HG03521 (cell line): Measurements from ENCODE around the gene PADI3.

Experiments
- ATAC-seq: cut with Tn5 transposase; IDR thresholded peaks from one replicate; pipeline ENCODE4 v1.9.1; 2021; ENCODE audit warnings: mild to moderate bottlenecking, moderate library complexity; ENCODE audit not compliant: unreplicated experiment

PADI3 gene, protein sequence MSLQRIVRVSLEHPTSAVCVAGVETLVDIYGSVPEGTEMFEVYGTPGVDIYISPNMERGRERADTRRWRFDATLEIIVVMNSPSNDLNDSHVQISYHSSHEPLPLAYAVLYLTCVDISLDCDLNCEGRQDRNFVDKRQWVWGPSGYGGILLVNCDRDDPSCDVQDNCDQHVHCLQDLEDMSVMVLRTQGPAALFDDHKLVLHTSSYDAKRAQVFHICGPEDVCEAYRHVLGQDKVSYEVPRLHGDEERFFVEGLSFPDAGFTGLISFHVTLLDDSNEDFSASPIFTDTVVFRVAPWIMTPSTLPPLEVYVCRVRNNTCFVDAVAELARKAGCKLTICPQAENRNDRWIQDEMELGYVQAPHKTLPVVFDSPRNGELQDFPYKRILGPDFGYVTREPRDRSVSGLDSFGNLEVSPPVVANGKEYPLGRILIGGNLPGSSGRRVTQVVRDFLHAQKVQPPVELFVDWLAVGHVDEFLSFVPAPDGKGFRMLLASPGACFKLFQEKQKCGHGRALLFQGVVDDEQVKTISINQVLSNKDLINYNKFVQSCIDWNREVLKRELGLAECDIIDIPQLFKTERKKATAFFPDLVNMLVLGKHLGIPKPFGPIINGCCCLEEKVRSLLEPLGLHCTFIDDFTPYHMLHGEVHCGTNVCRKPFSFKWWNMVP

DNA sequence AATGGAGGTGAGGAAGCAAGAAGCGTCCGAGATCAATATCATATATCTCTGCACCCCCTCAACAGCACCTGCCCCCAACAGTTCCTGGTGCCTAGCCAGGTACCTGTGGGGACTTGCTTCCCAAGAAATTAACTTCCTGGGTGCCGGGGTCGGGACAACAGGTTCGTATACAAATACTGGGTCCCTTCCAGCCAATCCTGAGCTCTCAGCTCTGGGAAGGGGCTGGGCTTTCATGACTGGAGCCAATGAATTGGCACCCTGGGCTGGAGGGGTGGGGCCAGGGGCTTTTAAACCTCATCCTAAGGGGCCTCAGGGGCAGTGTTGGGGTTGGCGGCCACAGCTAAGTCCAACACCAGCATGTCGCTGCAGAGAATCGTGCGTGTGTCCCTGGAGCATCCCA is at the start of gene PADI3:
Gene PADI3, plus strand, starts transcription at position 318 of the 400 bp plus-strand sequence. Its CDS starts 40 bp downstream, at position 358.
- no peak for ATAC-seq

DNA sequence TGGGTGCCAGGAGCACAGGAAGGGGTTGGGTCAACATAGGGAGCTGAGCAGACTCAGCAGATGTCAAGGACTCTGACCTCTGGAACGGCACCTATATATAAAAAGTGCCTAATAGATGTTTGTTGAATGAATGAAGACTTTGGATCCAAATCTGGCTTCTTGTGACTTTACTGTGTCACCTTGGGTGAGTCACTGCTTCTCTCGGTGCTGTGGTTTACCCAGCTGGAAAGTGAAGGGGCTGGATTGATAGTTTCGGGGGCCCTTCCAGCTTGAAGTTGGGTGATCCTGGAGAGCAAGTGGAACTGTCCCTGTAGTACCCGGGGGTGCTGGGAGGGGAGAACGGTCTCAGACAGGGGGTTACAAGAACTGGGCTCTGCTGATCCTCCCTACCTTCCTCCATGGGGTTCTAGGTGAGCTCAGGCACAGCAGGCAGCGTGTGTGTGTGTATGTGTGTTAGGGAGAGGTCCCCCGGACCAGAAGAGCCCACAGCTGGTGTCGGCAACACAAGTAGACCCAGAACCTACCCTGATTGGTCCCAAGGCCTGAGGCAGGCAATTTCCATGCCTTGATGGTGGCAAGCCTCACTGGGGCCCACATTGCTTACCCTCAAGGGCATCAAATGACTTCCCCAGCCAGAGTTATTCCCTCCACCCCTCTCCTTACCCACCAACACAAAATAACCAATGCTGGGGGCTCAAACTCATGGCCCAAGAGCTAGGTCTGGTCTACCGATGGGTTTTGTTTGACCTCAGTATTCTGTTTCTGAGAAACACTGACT is 49.4 kb upstream of the PADI3 start:
- no peak for ATAC-seq

DNA sequence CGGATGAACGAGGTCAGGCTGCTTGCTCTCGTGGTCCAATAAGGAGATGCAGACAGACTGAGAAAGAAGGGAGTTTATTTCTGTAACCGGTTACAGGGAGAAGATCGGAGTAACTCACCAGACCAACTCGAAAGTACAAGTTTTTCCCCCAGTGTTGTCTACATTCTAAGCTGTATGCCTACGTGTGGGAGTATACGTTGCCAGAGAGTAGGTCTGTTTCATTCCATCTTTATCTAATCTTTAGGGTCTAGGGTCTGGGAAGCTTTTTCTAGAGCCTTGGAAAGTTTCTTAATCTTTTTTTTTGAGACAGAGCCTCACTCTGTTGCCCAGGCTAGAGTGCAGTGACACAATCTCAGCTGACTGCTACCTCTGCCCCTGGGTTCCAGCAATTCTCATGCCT is 48.7 kb upstream of the PADI3 start:
- ATAC-seq, result no peak

DNA sequence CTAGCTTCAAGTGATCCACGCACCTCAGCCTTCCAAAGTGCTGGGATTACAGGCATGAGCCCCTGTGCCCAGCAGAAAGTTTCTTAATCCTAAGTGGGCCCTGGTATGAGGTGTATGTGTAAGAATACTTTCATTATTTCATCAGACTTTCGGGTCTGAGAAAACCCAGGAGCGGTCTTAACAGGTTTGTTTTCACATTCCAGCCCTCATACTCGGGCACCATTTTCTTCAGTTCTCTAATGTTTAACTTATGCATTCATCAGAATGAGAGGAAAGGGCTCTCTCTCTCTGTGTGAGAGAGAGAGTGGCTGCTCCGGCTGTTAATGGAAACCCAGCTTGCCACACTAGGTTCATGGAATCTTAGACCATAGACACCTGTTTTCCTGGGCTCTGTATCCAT is 48.1 kb upstream of the PADI3 start:
- ATAC-seq, result no peak

DNA sequence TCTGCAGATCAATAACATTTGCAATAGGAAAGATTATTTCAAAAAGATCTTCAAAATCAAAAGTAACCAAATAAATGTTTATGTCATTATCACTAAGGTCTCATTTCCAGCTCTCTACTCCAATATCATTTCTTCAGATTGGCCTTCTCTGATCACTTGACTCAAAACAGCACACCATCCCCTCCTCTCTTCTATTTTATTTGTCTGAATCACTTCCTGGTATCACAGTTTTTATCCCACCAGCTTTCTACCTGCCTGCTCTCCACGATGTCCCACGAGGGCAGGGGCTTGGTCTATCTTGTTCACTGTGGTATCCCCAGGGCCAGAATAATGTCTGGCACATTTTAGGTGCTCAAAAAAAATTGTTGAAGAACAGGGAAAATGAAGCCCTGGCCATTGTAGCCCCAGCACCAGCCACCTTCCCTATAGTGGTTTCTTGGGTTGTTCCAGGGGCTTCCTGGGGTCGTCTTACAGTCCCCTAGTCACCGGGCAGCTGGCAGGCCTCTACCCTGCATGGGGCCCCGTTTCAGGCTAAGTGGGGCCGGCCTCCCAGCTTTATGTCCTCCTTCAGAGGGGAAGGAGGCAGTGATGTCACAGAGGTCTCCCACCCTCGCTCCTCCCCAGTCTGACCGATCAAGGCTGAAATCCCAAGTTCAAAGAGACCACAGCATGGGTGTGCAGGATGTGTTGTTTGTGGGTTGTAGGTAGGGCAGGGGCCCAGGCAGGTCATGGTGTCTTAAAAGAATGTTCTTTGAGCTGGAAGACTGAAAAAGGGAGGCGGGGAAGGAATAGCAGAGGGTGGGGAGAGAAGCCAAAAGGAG is 47.5 kb upstream of the PADI3 start:
- no peak for ATAC-seq

DNA sequence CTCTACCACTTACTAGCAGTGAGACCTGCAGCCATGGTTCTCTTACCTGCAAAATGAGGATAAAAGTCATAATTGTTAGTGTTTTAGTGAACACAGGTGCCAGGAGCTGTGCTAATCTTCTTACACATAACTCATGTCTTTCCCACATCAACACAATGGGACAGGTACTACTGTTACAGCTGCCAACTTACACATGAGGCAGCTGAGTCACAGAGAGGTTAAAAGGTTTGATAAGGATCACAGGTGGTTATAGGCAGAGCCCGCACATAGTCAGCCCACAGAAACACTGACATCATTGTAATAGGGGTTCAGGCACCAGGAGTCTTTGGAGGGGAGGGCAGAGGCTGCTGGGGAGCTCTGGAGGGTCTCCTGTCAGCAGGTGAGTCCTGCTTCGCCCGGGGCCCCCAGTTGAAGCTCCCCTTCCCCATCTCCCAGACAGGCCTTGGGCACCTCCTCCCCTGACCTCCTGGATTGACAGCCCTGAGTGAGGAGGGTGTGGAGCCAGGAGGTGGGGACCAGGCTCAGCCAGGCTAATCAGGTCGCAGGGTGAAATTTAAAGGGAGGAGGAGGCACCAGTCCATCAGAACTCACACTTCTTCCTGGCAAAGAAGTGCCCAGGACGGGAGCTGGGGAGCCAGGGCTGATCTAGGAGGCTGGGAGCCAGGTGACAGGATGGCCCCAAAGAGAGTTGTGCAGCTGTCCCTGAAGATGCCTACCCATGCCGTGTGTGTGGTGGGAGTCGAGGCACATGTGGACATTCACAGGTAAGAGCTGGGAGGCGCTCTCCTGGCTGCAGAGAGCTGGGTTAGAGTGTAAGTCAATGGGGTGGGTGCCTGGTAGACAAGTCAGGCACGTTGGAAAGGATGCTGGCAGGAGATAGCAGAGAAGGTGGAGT is 44.1 kb upstream of the PADI3 start, which contains the start of gene PADI1:
Gene PADI1, plus strand, starts transcription at position 583 of the 895 bp plus-strand sequence. Its CDS starts 90 bp downstream, at position 673.
- no peak for ATAC-seq

DNA sequence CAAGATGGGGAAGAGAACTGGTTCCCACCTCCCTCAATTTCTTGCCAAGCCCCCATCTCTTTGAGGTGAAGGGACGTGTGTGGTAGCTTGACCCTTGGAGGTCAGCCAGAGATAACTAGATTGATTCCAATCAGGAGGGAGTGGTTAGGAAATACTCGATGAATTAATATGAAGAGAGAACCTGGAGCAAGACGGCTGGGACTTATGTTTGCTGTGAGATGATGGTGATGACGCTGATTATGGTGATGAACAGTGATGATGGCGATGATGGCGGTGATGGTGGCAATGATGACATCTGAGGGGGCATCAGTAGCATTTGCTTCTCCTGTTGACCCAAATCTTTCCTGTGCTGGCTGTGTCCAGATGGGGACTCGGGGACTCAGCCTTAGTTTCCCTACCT is 43.2 kb upstream of the PADI3 start:
- ATAC-seq, result no peak

DNA sequence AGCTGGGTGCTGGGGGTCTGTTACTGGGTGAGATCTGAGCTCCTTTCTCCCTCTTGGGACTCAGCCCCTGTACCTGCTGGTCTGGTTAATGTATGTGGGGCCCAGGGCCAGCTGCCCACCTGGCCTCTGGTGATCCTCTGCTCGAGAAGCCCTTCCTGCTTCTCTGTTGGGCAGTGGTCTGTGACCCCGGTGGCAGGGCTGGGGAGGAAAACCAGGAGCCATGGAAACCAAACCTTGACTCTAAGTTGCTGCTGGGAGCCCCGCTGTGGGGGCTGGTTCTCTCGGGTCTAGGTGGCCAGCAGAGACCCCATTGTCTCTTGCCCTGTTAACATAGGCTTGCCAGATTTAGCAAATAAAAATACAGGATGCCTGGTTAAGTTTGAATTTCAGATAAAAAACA is 42.7 kb upstream of the PADI3 start:
- no peak for ATAC-seq

DNA sequence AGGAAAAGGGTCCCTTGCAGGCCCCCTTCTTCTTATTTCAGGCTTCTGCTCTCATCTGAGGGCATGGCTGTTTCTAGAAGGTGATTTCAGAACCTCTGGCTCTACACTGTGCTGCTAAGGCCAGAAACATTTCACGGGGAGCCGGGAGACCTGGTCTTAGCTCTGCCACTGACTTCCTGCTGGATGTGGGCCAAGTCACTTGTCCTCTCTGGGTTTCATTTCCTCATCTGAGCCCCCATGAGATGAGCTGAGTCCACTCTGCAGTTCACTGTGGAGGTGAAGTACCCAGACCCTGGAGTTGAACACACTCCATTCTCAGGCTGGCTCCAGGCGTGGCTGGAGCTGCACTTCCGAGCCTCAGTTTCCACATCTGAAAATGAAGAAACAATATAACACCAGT is 41.9 kb upstream of the PADI3 start:
- no peak for ATAC-seq

DNA sequence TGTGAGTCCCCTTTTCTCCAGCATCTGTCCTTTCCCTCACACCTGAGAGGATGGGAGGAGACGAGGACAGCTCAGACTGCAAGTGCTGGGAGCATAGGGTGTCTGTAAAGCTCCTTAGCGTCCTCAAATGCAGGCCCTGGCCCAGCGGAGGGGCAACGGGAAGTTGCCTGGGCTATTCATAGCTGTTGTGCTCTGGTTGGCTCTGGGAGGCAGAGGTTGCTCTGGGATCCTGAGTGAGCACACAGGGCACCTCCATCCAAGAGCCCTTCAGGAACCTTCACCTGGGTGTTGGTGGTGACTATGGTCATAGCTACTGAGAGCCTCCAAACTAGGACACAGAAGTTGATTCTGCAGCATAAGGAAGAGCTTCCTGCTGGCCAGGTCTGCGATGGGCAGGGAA is 41.4 kb upstream of the PADI3 start:
- no peak for ATAC-seq

DNA sequence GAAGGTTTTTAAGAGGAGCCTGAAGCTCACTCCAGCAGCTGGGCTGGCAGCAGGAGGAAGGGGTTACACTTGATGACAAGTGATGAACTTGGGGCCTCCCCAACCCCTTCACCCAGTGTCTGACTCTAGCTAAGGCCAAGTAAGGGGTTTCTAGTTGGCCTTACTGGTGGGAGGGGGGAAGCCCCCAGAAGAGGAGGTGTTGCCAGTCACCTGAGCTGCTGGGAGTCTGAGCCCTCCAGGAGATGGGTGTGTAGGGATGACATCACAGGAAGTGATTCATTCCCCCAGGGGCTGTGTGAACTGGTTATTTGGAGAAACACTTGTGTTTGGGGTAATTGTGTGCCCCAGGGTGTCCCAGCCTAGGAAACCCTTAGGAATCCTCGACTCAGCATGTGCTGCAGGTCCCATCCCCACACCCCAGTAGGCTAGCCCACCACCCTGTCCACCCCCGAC is 40.9 kb upstream of the PADI3 start:
- no peak for ATAC-seq

DNA sequence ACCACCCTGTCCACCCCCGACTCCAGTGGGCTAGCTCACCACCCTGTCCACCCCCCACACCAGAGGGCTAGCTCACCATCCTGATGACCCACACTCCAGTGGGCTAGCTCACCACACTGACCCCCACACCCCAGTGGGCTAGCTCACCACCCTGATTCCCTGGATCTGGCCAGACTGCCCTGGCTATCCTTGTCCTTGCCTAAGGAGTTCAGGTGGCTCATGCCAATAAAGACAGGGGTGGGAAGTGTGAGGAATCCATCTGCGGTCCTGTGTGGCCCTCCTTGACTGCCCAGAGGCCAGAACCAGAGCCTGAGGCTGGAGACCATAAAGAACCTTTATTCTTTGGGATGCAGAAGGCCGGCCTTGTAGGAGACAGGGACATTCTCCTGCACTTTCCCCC is 40.4 kb upstream of the PADI3 start:
- no peak for ATAC-seq

DNA sequence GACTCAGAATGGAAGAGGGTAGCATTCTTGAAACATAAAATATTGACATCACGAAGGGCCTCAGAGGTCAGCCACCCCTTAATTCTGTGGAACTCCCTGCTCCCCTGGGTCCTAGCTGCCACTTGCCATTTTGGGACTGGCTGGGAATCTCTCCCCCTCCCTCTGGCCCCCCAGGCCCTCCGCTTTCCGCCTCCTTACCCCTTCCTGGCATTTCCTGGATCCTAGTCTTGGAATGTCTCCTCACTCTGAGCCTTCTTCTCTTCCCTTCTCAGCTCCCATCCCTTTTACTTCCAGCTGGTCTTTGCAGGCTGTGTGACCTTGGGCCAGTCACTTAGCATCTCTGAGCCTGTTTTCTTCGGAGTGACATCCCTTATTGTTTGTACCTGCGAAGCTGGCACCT is 39.5 kb upstream of the PADI3 start:
- no peak for ATAC-seq

DNA sequence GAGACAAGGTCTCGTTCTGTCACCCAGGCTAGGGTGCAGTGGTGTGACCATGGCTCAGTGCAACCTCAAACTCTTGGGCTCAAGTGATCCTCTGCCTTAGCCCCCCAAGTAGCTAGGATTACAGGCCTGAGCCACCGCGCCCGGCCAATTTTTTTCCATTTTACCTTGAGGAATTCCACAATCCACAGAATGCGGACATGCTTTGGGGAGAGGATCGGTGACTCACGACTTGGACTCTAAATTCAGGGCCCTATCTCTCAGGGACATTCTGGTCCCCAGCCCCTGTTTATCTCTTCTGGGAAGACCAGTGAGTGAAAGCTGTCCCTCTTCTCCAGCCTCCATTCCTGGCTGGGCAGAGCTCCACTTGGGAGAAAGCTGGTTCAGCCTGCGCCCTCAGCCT is 38.7 kb upstream of the PADI3 start:
- no peak for ATAC-seq

DNA sequence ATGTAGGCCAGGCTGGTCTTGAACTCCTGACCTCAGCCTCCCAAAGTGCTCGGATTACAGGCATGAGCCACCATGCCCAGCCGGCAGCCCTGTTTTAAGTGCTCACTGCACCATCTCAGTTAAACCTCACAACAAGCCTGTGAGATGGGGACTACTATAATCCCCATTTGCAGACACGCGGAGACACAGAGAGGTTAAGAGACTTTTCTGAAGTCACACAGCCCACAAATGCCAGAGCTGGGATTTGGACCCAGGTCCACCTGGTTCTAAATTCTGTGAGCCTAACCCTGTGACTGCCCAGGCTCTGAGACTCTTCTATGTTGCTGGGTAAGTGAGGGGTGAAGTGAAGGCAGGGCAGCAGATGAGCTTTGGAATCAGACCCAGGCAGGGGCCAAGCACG is 37.5 kb upstream of the PADI3 start:
- no peak for ATAC-seq

DNA sequence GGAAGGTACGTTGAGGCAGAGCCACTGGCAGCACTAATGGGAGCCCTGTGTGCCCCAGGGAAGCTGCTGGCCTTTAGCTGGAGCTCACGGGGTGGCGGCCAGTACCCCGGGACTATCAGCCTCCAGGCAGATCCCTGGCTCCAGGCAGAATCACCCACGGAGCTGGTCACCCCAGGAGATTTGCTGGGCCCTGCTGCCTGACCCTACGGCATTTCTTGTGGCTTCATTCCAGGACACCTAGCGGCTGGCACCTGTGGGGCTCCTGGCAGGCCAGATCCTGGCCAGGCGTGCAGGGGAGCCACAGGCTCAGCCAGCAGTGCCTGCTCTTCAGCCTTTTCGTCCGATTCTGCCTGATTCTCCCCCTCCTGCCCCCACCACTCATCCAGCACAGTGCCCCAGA is 36.9 kb upstream of the PADI3 start:
- no peak for ATAC-seq

DNA sequence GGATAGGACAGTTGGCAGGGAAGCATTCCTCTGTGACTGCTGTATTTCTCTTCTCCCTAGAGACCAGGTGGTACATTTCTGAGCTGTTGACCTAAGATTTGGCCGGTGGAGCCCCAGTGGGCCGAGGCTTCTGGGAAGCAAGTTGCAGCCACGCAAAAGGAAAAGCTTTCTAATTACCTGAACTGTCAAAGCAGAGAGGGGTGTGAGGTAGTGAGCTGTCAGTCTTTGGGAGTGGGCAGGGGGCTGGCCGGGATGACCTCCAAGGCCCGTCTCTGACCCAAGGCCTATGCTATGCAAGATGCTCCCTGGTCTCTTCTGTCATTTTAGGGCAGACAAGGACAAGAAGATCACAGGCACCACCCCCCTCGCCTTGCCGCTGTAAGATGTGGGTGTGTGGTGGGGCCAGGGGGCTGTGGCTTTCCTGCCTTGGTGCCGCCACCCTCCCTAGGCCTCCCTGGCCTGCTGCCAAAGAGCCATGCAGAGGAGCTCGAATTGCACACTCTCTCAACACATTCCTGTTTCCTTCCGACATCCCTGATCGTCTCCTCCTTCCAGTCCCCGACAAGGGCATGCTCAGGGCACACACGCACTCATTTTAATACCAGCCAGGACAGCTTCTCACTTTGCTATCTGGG is 36.3 kb upstream of the PADI3 start:
- no peak for ATAC-seq

DNA sequence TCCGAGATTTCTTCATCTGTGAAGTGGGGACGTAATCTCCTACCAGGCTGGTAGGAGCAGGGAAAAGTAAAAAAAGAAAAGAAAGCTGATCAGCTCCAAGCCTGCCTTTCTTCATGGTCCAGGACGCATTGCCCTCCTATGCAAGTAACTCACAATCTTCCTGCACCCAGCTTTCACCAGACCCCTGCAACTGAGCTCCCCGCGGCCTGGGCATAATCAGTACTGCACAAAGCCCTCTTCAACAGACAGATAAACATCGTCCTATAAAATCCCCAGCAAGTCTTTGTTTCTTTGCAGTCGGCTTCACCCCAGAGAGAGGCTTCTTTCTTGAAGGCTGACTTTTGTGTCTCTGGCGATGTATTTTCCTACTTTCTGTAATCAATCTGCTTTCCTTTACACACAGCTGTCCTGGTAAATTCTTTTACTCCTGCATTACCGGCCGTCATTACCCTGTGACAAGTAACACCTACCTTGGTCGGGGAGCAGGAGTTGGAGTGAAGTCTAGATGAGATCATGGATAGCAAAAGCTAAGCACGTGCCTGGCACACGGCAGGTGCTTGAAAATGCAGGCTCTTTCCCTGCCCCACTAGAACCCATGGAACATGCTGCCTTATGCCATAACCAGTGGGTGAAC is 35.6 kb upstream of the PADI3 start:
- no peak for ATAC-seq

DNA sequence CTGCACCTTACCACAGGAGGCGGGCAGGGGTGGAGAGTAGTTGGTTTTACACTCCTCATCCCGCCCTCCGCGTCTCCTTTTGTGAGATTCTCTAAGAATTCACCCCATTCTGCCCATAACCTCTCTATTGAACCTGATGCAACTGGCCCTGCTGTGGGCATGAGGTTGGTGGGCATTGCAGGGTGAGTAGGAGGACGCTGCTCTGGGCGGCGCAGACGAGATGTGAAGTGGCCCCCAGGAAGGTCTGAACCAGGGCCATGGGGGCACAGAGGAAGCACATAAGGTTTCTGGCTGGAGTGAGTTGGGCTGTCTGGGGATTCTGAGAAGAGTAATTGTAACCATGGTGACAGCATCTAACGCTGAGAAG is 35.1 kb upstream of the PADI3 start:
- ATAC-seq, result no peak
